PC-3 (cell line): ENCODE data around the gene TANC1. TPM values are rescaled to one million over a fixed set of nuclear protein-coding genes. Genes with fewer than 3 reads are reported as not detected.

Experiments used
- ATAC-seq: fragments of 200-7000 bp; cut with Tn5 transposase; 2 replicates; pipeline ENCODE4 v1.9.1; 2020; ENCODE audit warnings: mild to moderate bottlenecking, moderate library complexity
- BruUV-seq: library from RNA; stranded (reverse); fragments of 400-500 nt; replicated peaks from 2 replicates; lab custom pipeline; 2021; lab: Mats Ljungman, UMichigan
- CTCF ChIA-PET: fragments of 300-600 bp; sonication (Branson Sonifier 250); formaldehyde crosslinking; loops from one replicate; lab custom pipeline; 2022; ENCODE audit warnings: antibody characterized with exemption; lab: Charles Lee
- POLR2A ChIA-PET: fragments of 300-600 bp; sonication (Branson Sonifier 250); formaldehyde crosslinking; loops from one replicate; lab custom pipeline; 2022; ENCODE audit warnings: antibody characterized with exemption; ENCODE audit not compliant: unreplicated experiment; lab: Charles Lee
- DNase-seq: peaks from one replicate; pipeline ENCODE4 v3.0.0-alpha.2; 2015
- H2AFZ ChIP-seq: fragments of 300-600 bp; sonication (generic); 2 replicates; pipeline ENCODE4 v1.6.0; 2016; ENCODE audit warnings: antibody characterized with exemption, low read length
- H3F3A ChIP-seq: fragments of 300-600 bp; sonication (generic); one replicate; pipeline ENCODE4 v1.6.0; 2017; ENCODE audit warnings: antibody characterized with exemption, low read length, control low read depth, mild to moderate bottlenecking; ENCODE audit not compliant: unreplicated experiment
- H3K27ac ChIP-seq: fragments of 300-600 bp; sonication (generic); 2 replicates; pipeline ENCODE4 v1.5.1; 2016; ENCODE audit warnings: mild to moderate bottlenecking, low read length
- H3K27me3 ChIP-seq: fragments of 300-600 bp; sonication (generic); 2 replicates; pipeline ENCODE4 v1.6.1; 2016; ENCODE audit warnings: low read length, mixed read lengths
- H3K36me3 ChIP-seq: fragments of 300-600 bp; sonication (generic); 2 replicates; pipeline ENCODE4 v1.6.1; 2016; ENCODE audit warnings: low read depth, mixed run types, low read length, mixed read lengths
- H3K4me1 ChIP-seq: fragments of 300-600 bp; sonication (generic); 2 replicates; pipeline ENCODE4 v1.5.1; 2016; ENCODE audit warnings: low read length; ENCODE audit not compliant: insufficient read depth
- H3K4me2 ChIP-seq: fragments of 300-600 bp; sonication (generic); 2 replicates; pipeline ENCODE4 v1.6.0; 2016; ENCODE audit warnings: low read length
- H3K4me3 ChIP-seq: fragments of 300-600 bp; sonication (generic); 2 replicates; pipeline ENCODE4 v1.5.1; 2016; ENCODE audit warnings: mild to moderate bottlenecking, low read length, mixed read lengths
- H3K79me2 ChIP-seq: fragments of 300-600 bp; sonication (generic); 2 replicates; pipeline ENCODE4 v1.6.1; 2017; ENCODE audit warnings: low read length, mixed read lengths
- H3K9ac ChIP-seq: fragments of 300-600 bp; sonication (generic); 2 replicates; pipeline ENCODE4 v1.6.0; 2016; ENCODE audit warnings: mild to moderate bottlenecking, low read length
- H3K9me2 ChIP-seq: fragments of 300-600 bp; sonication (generic); replicated peaks from 2 replicates; pipeline ENCODE4 v1.6.1; 2016; ENCODE audit warnings: mixed run types, low read length, mixed read lengths
- H3K9me3 ChIP-seq: fragments of 300-600 bp; sonication (generic); 2 replicates; pipeline ENCODE4 v1.6.1; 2016; ENCODE audit warnings: low read length, mixed read lengths
- H4K20me1 ChIP-seq: fragments of 300-600 bp; sonication (generic); 2 replicates; pipeline ENCODE4 v1.6.1; 2016; ENCODE audit warnings: low read length, mixed read lengths
- EZH2 ChIP-seq: fragments of 300-600 bp; sonication (generic); IDR thresholded peaks from one replicate; pipeline ENCODE4 v1.6.1; 2017; ENCODE audit warnings: antibody characterized with exemption, mild to moderate bottlenecking, low read length; ENCODE audit not compliant: unreplicated experiment
- EZH2phosphoT487 ChIP-seq: fragments of 300-600 bp; sonication (generic); IDR thresholded peaks from 2 replicates; pipeline ENCODE4 v1.6.1; 2018; ENCODE audit warnings: mild to moderate bottlenecking, antibody characterized with exemption, low read length, borderline replicate concordance
- intact Hi-C: fragments of 100-400 bp; cut with micrococcal nuclease; formaldehyde crosslinking; loops from 2 replicates; pipeline ENCODE4 v1.9.0; 2023
- total RNA-seq: library from RNA; depleted of rRNA; stranded (reverse); fragments of >200 nt; gene quantifications from 2 replicates; pipeline ENCODE4 v1.2.3, GENCODE V29; 2014
- TF ChIP-seq, protein P1 (sequence below): fragments of 300-600 bp; sonication (generic); conservative IDR thresholded peaks from 2 replicates; pipeline ENCODE4 v1.5.1; 2017; ENCODE audit warnings: antibody characterized with exemption, low read depth, mild to moderate bottlenecking, low read length

The TANC1 gene
- total RNA-seq, 1 experiment from 2014 or later, result 17.6 TPM

DNA sequence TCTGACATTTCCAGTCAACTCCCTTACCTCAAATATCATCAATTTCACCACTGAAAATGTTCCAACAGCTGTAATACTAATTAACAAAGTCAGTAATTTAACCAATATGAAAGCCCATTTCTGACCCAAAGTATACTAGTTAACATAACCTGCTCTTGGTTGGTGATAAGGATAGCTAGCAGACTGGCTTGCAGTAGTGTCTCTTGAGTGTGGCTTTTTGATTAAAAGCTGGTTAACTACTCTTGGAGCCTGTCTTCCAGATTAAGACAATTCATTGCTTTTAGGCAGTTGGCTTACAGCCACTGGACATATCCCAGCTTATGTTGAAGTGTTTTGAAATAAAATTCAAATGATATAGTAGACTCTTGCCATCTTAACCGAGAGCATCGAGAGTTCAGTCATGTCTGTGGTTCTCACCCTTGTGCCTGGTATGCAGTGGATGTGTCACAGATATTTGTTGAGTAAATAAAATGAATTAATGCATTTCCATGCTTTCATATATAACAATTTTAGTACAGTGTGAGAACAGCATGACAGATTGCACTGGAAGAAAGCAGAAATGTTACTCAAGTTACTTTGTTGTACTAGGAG lies 158.1 kb downstream of the TANC1 start:
- H2AFZ ChIP-seq, result no peak overlapping the region
- no peak overlapping the region for H3K4me2 ChIP-seq
- 0 out of 2 replicates have a peak, but pooled peaks cover 4% of the 10 kb centered on the region for H3K36me3 ChIP-seq
- H3K9ac ChIP-seq, result no peak overlapping the region
- ChIA-PET CTCF (no interaction called here), POLR2A (no interaction called here)
- no peaks in the 10 kb centered on the region for H3K9me2 ChIP-seq
- TF ChIP-seq EZH2phosphoT487 (no peak), EZH2 (no peak)
- TF ChIP-seq, protein P1, sequence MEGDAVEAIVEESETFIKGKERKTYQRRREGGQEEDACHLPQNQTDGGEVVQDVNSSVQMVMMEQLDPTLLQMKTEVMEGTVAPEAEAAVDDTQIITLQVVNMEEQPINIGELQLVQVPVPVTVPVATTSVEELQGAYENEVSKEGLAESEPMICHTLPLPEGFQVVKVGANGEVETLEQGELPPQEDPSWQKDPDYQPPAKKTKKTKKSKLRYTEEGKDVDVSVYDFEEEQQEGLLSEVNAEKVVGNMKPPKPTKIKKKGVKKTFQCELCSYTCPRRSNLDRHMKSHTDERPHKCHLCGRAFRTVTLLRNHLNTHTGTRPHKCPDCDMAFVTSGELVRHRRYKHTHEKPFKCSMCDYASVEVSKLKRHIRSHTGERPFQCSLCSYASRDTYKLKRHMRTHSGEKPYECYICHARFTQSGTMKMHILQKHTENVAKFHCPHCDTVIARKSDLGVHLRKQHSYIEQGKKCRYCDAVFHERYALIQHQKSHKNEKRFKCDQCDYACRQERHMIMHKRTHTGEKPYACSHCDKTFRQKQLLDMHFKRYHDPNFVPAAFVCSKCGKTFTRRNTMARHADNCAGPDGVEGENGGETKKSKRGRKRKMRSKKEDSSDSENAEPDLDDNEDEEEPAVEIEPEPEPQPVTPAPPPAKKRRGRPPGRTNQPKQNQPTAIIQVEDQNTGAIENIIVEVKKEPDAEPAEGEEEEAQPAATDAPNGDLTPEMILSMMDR, result no peak
- ATAC-seq (no peak), DNase-seq (peak; percentile 48)
- H3K9me3 ChIP-seq, result no peaks in the 10 kb centered on the region
- H3F3A ChIP-seq, result no peaks in the 10 kb centered on the region
- H3K4me1 ChIP-seq, result peaks cover 41% of the 10 kb centered on the region
- no peaks in the 10 kb centered on the region for H4K20me1 ChIP-seq
- H3K4me3 ChIP-seq, result no peak overlapping the region
- H3K27ac ChIP-seq, result no peak overlapping the region
- intact Hi-C loops, result no loop called here
- no peaks in the 10 kb centered on the region for H3K27me3 ChIP-seq
- no TSS peak for BruUV-seq
- peaks cover 15% of the 10 kb centered on the region for H3K79me2 ChIP-seq

GRCh38 chr2:159128191-159128590 lies 159.8 kb downstream of the TANC1 start:
- Histone ChIP-seq H3K4me2 (no peak overlapping the region), H3K9me3 (no peaks in the 10 kb centered on the region), H3F3A (no peaks in the 10 kb centered on the region), H3K9me2 (no peaks in the 10 kb centered on the region), H4K20me1 (no peaks in the 10 kb centered on the region), H3K4me1 (peaks cover 45% of the 10 kb centered on the region), H3K27me3 (no peaks in the 10 kb centered on the region), H2AFZ (no peak overlapping the region), H3K9ac (no peak overlapping the region), H3K36me3 (0 out of 2 replicates have a peak, but pooled peaks cover 4% of the 10 kb centered on the region), H3K4me3 (no peak overlapping the region), H3K27ac (no peak overlapping the region), H3K79me2 (peaks cover 10% of the 10 kb centered on the region; the same call in 1 of the 2 replicates)
- POLR2A ChIA-PET, result no interaction called here
- CTCF ChIA-PET, result no interaction called here
- ATAC-seq, result no peak
- BruUV-seq, result no TSS peak
- intact Hi-C loops, result no loop called here
- DNase-seq, result no peak
- TF ChIP-seq, protein P1, result no peak
- TF ChIP-seq EZH2phosphoT487, result no peak

DNA sequence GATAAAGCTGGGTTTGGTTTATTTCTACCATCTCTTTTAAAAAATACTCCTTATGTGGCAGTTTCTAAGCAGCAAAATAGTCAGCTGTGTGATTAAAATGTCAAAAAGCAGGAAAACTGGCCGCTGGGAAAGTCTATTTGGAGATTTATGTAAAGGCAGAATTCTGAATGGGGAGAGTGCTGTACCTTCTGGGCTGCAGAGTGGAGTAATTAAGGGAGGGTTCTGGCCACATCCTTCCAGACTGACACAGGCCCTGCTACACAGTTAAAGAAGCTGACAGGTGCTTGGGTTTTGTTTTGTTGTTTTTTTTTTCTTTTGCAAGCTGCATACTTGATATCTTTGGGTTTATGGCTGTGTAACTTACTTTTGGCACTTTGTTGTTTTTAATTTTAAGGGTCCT lies 160.8 kb downstream of the TANC1 start:
- TF ChIP-seq EZH2 (no peak), EZH2phosphoT487 (no peak)
- TF ChIP-seq, protein P1, result no peak
- Histone ChIP-seq H3K4me1 (peaks cover 34% of the 10 kb centered on the region), H3K27me3 (no peaks in the 10 kb centered on the region), H3F3A (no peaks in the 10 kb centered on the region), H3K9me3 (no peaks in the 10 kb centered on the region), H3K9me2 (no peaks in the 10 kb centered on the region), H2AFZ (no peak overlapping the region), H3K4me2 (no peak overlapping the region), H3K79me2 (0 out of 2 replicates have a peak, but pooled peaks cover 5% of the 10 kb centered on the region), H3K4me3 (no peak overlapping the region), H3K27ac (no peak overlapping the region), H4K20me1 (no peaks in the 10 kb centered on the region), H3K36me3 (0 out of 2 replicates have a peak, but pooled peaks cover 4% of the 10 kb centered on the region), H3K9ac (no peak overlapping the region)
- intact Hi-C loops, result no loop called here
- DNase-seq, result no peak
- ChIA-PET POLR2A (interaction anchor here (0.6 kb wide), 1 partner anchor 70 kb away, joined by 3 read pairs; no protein-coding TSS in a partner anchor), CTCF (no interaction called here)
- ATAC-seq, result no peak
- no TSS peak for BruUV-seq
